SK-N-SH treated with all-trans-retinoic acid at 6 μM for 48 hours (cell line): Measurements from ENCODE around the gene ABCA12.

Source experiments
- ATAC-seq: fragments of 200-7000 bp; cut with Tn5 transposase; 3 replicates; pipeline ENCODE4 v1.9.1; 2020; ENCODE audit warnings: mild to moderate bottlenecking, moderate library complexity
- ARNTL ChIP-seq: fragments of 450-650 bp; formaldehyde crosslinking; IDR thresholded peaks from 2 replicates; pipeline ENCODE4 v1.5.0; 2020; ENCODE audit warnings: low read depth, mild to moderate bottlenecking, moderate library complexity, borderline replicate concordance
- CSDC2 ChIP-seq: fragments of 250-450 bp; sonication (Bioruptor Pico); IDR thresholded peaks from 2 replicates; pipeline ENCODE4 v1.5.0; 2020; ENCODE audit warnings: mild to moderate bottlenecking, moderate library complexity
- ESRRG ChIP-seq: fragments of 250-450 bp; sonication (Bioruptor Pico); IDR thresholded peaks from 2 replicates; pipeline ENCODE4 v1.6.1; 2021; ENCODE audit warnings: mild to moderate bottlenecking
- GLIS3 ChIP-seq: fragments of 250-450 bp; sonication (Bioruptor Pico); IDR thresholded peaks from 2 replicates; pipeline ENCODE4 v1.5.0; 2020; ENCODE audit warnings: mild to moderate bottlenecking, moderate library complexity
- ISL1 ChIP-seq: fragments of 250-450 bp; sonication (Bioruptor Pico); IDR thresholded peaks from 2 replicates; pipeline ENCODE4 v2.1.2; 2022; ENCODE audit warnings: mild to moderate bottlenecking, moderate library complexity
- PATZ1 ChIP-seq: fragments of 250-450 bp; sonication (Bioruptor Pico); IDR thresholded peaks from 2 replicates; pipeline ENCODE4 v1.8.0; 2020; ENCODE audit warnings: mild to moderate bottlenecking, moderate library complexity, borderline replicate concordance
- POU6F1 ChIP-seq: fragments of 250-450 bp; sonication (Bioruptor Pico); IDR thresholded peaks from 2 replicates; pipeline ENCODE4 v1.8.0; 2021; ENCODE audit warnings: low read depth, mild to moderate bottlenecking, moderate library complexity, borderline replicate concordance
- PPARA ChIP-seq: fragments of 250-450 bp; sonication (Bioruptor Pico); IDR thresholded peaks from 2 replicates; pipeline ENCODE4 v1.5.0; 2020; ENCODE audit warnings: mild to moderate bottlenecking, borderline replicate concordance
- RARB ChIP-seq: fragments of 250-450 bp; sonication (Bioruptor Pico); IDR thresholded peaks from 2 replicates; pipeline ENCODE4 v1.8.0; 2021; ENCODE audit warnings: mild to moderate bottlenecking, moderate library complexity
- SNAI2 ChIP-seq: fragments of 250-450 bp; sonication (Bioruptor Pico); IDR thresholded peaks from 2 replicates; pipeline ENCODE4 v1.5.0; 2020; ENCODE audit warnings: mild to moderate bottlenecking, moderate library complexity
- TCF4 ChIP-seq: fragments of 250-450 bp; sonication (Bioruptor Pico); IDR thresholded peaks from 2 replicates; pipeline ENCODE4 v1.8.0; 2021; ENCODE audit warnings: mild to moderate bottlenecking, moderate library complexity, borderline replicate concordance
- TOX ChIP-seq: fragments of 250-450 bp; sonication (Bioruptor Pico); IDR thresholded peaks from 2 replicates; pipeline ENCODE4 v1.8.0; 2021; ENCODE audit warnings: mild to moderate bottlenecking, moderate library complexity, borderline replicate concordance
- ZC3H10 ChIP-seq: fragments of 250-450 bp; sonication (Bioruptor Pico); IDR thresholded peaks from 2 replicates; pipeline ENCODE4 v1.5.1; 2021; ENCODE audit warnings: mild to moderate bottlenecking, moderate library complexity
- ZFP3 ChIP-seq: fragments of 250-450 bp; sonication (Bioruptor Pico); IDR thresholded peaks from 2 replicates; pipeline ENCODE4 v1.5.0; 2020; ENCODE audit warnings: mild to moderate bottlenecking, moderate library complexity
- ZFP30 ChIP-seq: fragments of 450-650 bp; formaldehyde crosslinking; IDR thresholded peaks from 2 replicates; pipeline ENCODE4 v1.5.0; 2022; ENCODE audit warnings: mild to moderate bottlenecking, moderate library complexity
- ZNF565 ChIP-seq: fragments of 450-650 bp; formaldehyde crosslinking; conservative IDR thresholded peaks from 2 replicates; pipeline ENCODE4 v1.5.0; 2020; ENCODE audit warnings: low read depth, mild to moderate bottlenecking, moderate library complexity
- ZNF8 ChIP-seq: fragments of 450-650 bp; formaldehyde crosslinking; IDR thresholded peaks from 2 replicates; pipeline ENCODE4 v1.5.0; 2020; ENCODE audit warnings: mild to moderate bottlenecking, moderate library complexity
- TF ChIP-seq, protein P1 (sequence below): fragments of 250-450 bp; sonication (Bioruptor Pico); IDR thresholded peaks from 2 replicates; pipeline ENCODE4 v1.5.1; 2020; ENCODE audit warnings: low read depth, mild to moderate bottlenecking, moderate library complexity
- TF ChIP-seq, protein P2 (sequence below): fragments of 250-450 bp; sonication (Bioruptor Pico); IDR thresholded peaks from 2 replicates; pipeline ENCODE4 v1.5.1; 2021; ENCODE audit warnings: mild to moderate bottlenecking, moderate library complexity

The ABCA12 gene

DNA sequence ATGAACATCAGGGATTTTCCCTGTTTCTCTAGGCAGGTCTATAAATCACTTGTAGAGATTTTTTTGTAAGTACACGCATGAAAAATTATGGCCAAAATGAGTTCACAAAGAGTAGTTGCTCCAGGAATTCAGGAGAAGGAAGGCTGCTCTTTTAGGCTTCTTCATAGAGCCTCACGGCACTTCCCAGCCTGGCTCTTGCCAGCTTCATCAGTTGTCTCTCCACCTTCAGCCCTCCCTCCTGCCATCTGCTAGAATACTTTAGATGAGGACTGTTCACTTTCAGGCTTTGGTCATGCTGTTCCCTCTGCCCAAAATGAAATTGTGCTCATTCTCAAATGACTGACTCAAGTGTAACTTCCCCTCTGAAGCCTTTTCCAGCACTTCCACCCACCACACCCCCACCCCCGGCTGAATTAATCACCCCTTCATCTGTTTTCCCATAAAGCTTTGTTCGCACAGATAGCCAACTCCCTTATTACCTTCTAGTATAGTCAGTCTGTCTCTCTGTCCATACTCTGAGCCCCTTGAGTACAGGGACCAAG, 1.8 kb upstream of the ABCA12 start (continued):
- no peak for TF ChIP-seq PATZ1 (CRISPR knock-in tag)

GRCh38 chr2:215137741-215138340, 585 bp downstream of the ABCA12 start:
- TF ChIP-seq ZFP3 (no peak), ZFP30 (CRISPR knock-in tag) (no peak), ISL1 (CRISPR knock-in tag) (peak; percentile 69), ZNF565 (CRISPR knock-in tag) (no peak), ESRRG (CRISPR knock-in tag) (no peak), RARB (CRISPR knock-in tag) (no peak), GLIS3 (no peak), TCF4 (CRISPR knock-in tag) (0 out of 2 replicates have a peak, but pooled peaks have one; percentile 14), ZNF8 (CRISPR knock-in tag) (no peak), POU6F1 (CRISPR knock-in tag) (no peak), PPARA (no peak), SNAI2 (CRISPR knock-in tag) (no peak), ARNTL (CRISPR knock-in tag) (no peak)
- TF ChIP-seq, protein P1, sequence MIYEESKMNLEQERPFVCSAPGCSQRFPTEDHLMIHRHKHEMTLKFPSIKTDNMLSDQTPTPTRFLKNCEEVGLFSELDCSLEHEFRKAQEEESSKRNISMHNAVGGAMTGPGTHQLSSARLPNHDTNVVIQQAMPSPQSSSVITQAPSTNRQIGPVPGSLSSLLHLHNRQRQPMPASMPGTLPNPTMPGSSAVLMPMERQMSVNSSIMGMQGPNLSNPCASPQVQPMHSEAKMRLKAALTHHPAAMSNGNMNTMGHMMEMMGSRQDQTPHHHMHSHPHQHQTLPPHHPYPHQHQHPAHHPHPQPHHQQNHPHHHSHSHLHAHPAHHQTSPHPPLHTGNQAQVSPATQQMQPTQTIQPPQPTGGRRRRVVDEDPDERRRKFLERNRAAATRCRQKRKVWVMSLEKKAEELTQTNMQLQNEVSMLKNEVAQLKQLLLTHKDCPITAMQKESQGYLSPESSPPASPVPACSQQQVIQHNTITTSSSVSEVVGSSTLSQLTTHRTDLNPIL (CRISPR knock-in tag), result peak; percentile 67; the same call in 1 of the 2 replicates
- TF ChIP-seq, protein P2, sequence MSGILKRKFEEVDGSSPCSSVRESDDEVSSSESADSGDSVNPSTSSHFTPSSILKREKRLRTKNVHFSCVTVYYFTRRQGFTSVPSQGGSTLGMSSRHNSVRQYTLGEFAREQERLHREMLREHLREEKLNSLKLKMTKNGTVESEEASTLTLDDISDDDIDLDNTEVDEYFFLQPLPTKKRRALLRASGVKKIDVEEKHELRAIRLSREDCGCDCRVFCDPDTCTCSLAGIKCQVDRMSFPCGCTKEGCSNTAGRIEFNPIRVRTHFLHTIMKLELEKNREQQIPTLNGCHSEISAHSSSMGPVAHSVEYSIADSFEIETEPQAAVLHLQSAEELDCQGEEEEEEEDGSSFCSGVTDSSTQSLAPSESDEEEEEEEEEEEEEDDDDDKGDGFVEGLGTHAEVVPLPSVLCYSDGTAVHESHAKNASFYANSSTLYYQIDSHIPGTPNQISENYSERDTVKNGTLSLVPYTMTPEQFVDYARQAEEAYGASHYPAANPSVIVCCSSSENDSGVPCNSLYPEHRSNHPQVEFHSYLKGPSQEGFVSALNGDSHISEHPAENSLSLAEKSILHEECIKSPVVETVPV (CRISPR knock-in tag), result no peak
- peak; percentile 89 for ATAC-seq

- peak; percentile 58 for ATAC-seq
- TF ChIP-seq SNAI2 (CRISPR knock-in tag), result no peak
- peak; percentile 93 for TF ChIP-seq ZFP3
These were observed 1.1 kb downstream of the ABCA12 start for GRCh38 chr2:215137329-215137686.

DNA sequence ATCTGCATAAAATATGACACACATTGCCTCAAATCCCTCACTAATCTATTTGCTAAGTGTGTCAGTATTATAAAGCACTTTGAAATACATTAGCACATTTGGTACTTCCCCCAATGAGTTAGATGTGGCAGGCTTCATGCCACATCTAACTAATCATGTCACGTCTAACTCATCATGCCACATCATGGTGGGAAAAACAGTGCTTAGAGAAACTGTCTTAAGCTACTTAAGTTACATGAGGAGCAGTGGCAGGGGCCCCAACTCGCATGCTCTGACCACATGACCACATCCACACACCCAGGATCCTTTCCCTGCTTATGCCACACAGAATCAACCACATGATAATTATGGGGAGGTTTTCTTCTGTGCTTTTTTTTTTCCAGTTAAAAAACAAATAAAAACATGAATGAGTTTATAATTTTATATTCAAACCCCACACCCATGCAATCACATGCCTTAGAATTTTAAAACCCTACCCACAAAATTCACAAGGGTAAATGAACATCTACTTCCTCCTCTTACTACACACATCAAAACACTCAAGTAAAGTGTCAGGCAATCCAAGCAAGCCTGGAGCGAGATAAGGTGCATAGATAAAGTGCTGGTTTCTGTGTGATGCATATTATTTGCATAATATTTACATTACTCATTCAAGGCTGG, 1.6 kb downstream of the ABCA12 start:
- ATAC-seq, result peak; percentile 55
- TF ChIP-seq, protein P1 (CRISPR knock-in tag), result no peak
- no peak for TF ChIP-seq ZFP3

- no peak for TF ChIP-seq PPARA
- TF ChIP-seq ESRRG (CRISPR knock-in tag), result no peak
- no peak for TF ChIP-seq CSDC2 (CRISPR knock-in tag)
- TF ChIP-seq ZC3H10 (CRISPR knock-in tag), result no peak
- TF ChIP-seq SNAI2 (CRISPR knock-in tag), result no peak
- no peak for TF ChIP-seq TOX
- no peak for TF ChIP-seq ISL1 (CRISPR knock-in tag)
- no peak for ATAC-seq
These were observed 18.0 kb downstream of the ABCA12 start for GRCh38 chr2:215120401-215120800.
